SK-N-SH (cell line): ENCODE data around the gene SAMD8. TPM values are rescaled to one million over a fixed set of nuclear protein-coding genes. Genes with fewer than 3 reads are reported as not detected.

Source experiments
- CTCF ChIA-PET: fragments of 300-600, 350-600 bp; formaldehyde crosslinking; extraction: SDS; loops from one replicate; lab custom pipeline; 2021; lab: Yijun Ruan, JAX
- POLR2A ChIA-PET: fragments of 350-600 bp; sonication (Branson Sonifier 250); formaldehyde crosslinking; extraction: SDS; loops from one replicate; lab custom pipeline; 2020; ENCODE audit warnings: antibody characterized with exemption, inconsistent platforms; lab: Yijun Ruan, JAX
- DNase-seq: peaks from one replicate; pipeline ENCODE4 v3.0.0; 2012
- H2AFZ ChIP-seq: fragments of 200-600 bp; sonication (generic); 2 replicates; pipeline ENCODE4 v1.8.1; 2016; ENCODE audit warnings: antibody characterized with exemption, mild to moderate bottlenecking, low read depth
- H3F3A ChIP-seq: fragments of 200-600 bp; sonication (generic); replicated peaks from 2 replicates; pipeline ENCODE3; 2016; ENCODE audit warnings: antibody characterized with exemption, mild to moderate bottlenecking; ENCODE audit not compliant: insufficient read depth
- H3K27ac ChIP-seq, 2 experiments: fragments of 200-500 bp in 1 of 2; fragments of 200-600 bp in 1 of 2; sonication (Bioruptor generic) in 1 of 2; sonication (generic), shearing (Covaris generic) in 1 of 2; 2 replicates each; pipeline versions ENCODE4 v1.5.1 to v1.6.1; 2014 to 2016; ENCODE audit warnings: low read depth in 2 of 2, inconsistent platforms in 1 of 2, low read length in 1 of 2, mild to moderate bottlenecking in 1 of 2, mixed read lengths in 1 of 2
- H3K27me3 ChIP-seq: fragments of 200-600 bp; sonication (generic), shearing (Covaris generic); 2 replicates; pipeline ENCODE4 v1.6.1; 2016; ENCODE audit warnings: mixed run types; ENCODE audit not compliant: insufficient read depth
- H3K36me3 ChIP-seq, 2 experiments: fragments of 200-500 bp in 1 of 2; fragments of 200-600 bp in 1 of 2; sonication (Bioruptor generic) in 1 of 2; sonication (generic) in 1 of 2; replicated peaks in 1 of 2; 2 replicates each; pipeline versions ENCODE3 to v1.5.1; 2014 to 2016; ENCODE audit warnings: low read length in 1 of 2, mild to moderate bottlenecking in 1 of 2; ENCODE audit not compliant: insufficient read depth in 2 of 2, control insufficient read depth in 1 of 2
- H3K4me1 ChIP-seq, 2 experiments: fragments of 200-500 bp in 1 of 2; fragments of 200-600 bp in 1 of 2; sonication (Bioruptor generic) in 1 of 2; sonication (generic), shearing (Covaris generic) in 1 of 2; 2 replicates each; pipeline versions ENCODE4 v1.5.1 to v1.6.1; 2014 to 2016; ENCODE audit warnings: low read depth in 1 of 2, low read length in 1 of 2, mixed run types in 1 of 2; ENCODE audit not compliant: insufficient read depth in 2 of 2, control insufficient read depth in 1 of 2
- H3K4me2 ChIP-seq: fragments of 200-600 bp; sonication (generic), shearing (Covaris generic); 2 replicates; pipeline ENCODE4 v1.6.1; 2017; ENCODE audit warnings: mixed run types
- H3K4me3 ChIP-seq, 2 experiments: fragments of 200-500 bp in 1 of 2; fragments of 200-600 bp in 1 of 2; sonication (Bioruptor generic) in 1 of 2; sonication (generic), shearing (Covaris generic) in 1 of 2; 2 replicates each; pipeline versions ENCODE4 v1.5.1 to v1.8.1; 2014 to 2016; ENCODE audit warnings: low read depth in 2 of 2, inconsistent platforms in 1 of 2, low read length in 1 of 2, mild to moderate bottlenecking in 1 of 2, mixed read lengths in 1 of 2, moderate library complexity in 1 of 2
- H3K79me2 ChIP-seq: fragments of 200-600 bp; sonication (generic); 2 replicates; pipeline ENCODE4 v1.8.1; 2017; ENCODE audit warnings: mild to moderate bottlenecking; ENCODE audit not compliant: insufficient read depth
- H3K9ac ChIP-seq: fragments of 200-600 bp; sonication (generic); 2 replicates; pipeline ENCODE4 v1.6.1; 2017; ENCODE audit warnings: mixed run types
- H3K9me2 ChIP-seq: fragments of 200-600 bp; sonication (generic); 2 replicates; pipeline ENCODE4 v1.6.1; 2017; ENCODE audit warnings: mixed run types
- H3K9me3 ChIP-seq: fragments of 200-600 bp; sonication (generic); 2 replicates; pipeline ENCODE4 v1.6.1; 2017; ENCODE audit warnings: mixed run types, mild to moderate bottlenecking, moderate library complexity
- H4K20me1 ChIP-seq: fragments of 200-600 bp; sonication (generic); 2 replicates; pipeline ENCODE4 v1.6.1; 2017; ENCODE audit warnings: mild to moderate bottlenecking, mixed run types; ENCODE audit not compliant: insufficient read depth
- FOSL2 ChIP-seq: IDR thresholded peaks from 2 replicates; pipeline ENCODE4 v1.4.0; 2012; ENCODE audit warnings: low read depth, mild to moderate bottlenecking, moderate library complexity, borderline replicate concordance
- GABPA ChIP-seq: IDR thresholded peaks from 2 replicates; pipeline ENCODE4 v1.4.0; 2012; ENCODE audit warnings: low read depth, mild to moderate bottlenecking
- JUND ChIP-seq: IDR thresholded peaks from 2 replicates; pipeline ENCODE4 v1.4.0; 2012
- POLR2AphosphoS5 ChIP-seq: IDR thresholded peaks from 2 replicates; pipeline ENCODE4 v1.6.1; 2012; ENCODE audit warnings: low read depth, low read length
- RAD21 ChIP-seq: IDR thresholded peaks from 2 replicates; pipeline ENCODE4 v1.6.1; 2012; ENCODE audit warnings: mild to moderate bottlenecking, low read length
- RFX5 ChIP-seq: IDR thresholded peaks from 2 replicates; pipeline ENCODE4 v1.6.1; 2012; ENCODE audit warnings: mild to moderate bottlenecking, improper control_type of control experiment, low read length
- SIN3A ChIP-seq: IDR thresholded peaks from 2 replicates; pipeline ENCODE4 v1.6.1; 2012; ENCODE audit warnings: low read depth, mild to moderate bottlenecking, low read length, moderate library complexity, borderline replicate concordance
- SMC3 ChIP-seq: IDR thresholded peaks from 2 replicates; pipeline ENCODE4 v1.6.1; 2012; ENCODE audit warnings: low read depth, low read length, improper control_type of control experiment
- WGBS: methylation state at CpG from one replicate; pipeline ENCODE4 v1.1.6; 2017; ENCODE audit warnings: low lambda C conversion rate; 5-methylcytosine and 5-hydroxymethylcytosine counted together
- polyA plus RNA-seq, 3 experiments: library from polyadenylated mRNA; depleted of rRNA; stranded (reverse); fragments of >200 nt; gene quantifications; 2 replicates each; pipeline ENCODE4 v1.2.3, GENCODE V29; 2012
- TF ChIP-seq, protein P1 (sequence below): fragments of 200-600 bp; sonication (generic); IDR thresholded peaks from 2 replicates; pipeline ENCODE4 v1.6.1; 2017; ENCODE audit warnings: antibody characterized with exemption, mild to moderate bottlenecking, moderate library complexity

The SAMD8 gene
- polyA plus RNA-seq, 1 of the 3 experiments (the other 2 are of a cell fraction): 9.7 TPM

- no peak overlapping the region for H3K27ac ChIP-seq
- no peaks in the 10 kb centered on the region for H3K27me3 ChIP-seq
- CTCF ChIA-PET: interaction anchor here (5.7 kb wide), 1 partner anchor 851 kb away, joined by 70 read pairs; no protein-coding TSS in a partner anchor
- no peaks in the 10 kb centered on the region for H3K9me3 ChIP-seq
- H3K9ac ChIP-seq: no peak overlapping the region
- H3K4me1 ChIP-seq: peaks cover 0 to 3% of the 10 kb centered on the region in 2 experiments; a peak in 1 of 4 replicates
- no peaks in the 10 kb centered on the region for H3F3A ChIP-seq
- no peaks in the 10 kb centered on the region for H4K20me1 ChIP-seq
- H2AFZ ChIP-seq: no peak overlapping the region
- H3K4me2 ChIP-seq: no peak overlapping the region
- H3K36me3 ChIP-seq: no peaks in the 10 kb centered on the region
- no peak overlapping the region for H3K4me3 ChIP-seq
- TF ChIP-seq GABPA (no peak), JUND (no peak), SIN3A (no peak), FOSL2 (no peak), RFX5 (no peak)
- TF ChIP-seq, protein P1, sequence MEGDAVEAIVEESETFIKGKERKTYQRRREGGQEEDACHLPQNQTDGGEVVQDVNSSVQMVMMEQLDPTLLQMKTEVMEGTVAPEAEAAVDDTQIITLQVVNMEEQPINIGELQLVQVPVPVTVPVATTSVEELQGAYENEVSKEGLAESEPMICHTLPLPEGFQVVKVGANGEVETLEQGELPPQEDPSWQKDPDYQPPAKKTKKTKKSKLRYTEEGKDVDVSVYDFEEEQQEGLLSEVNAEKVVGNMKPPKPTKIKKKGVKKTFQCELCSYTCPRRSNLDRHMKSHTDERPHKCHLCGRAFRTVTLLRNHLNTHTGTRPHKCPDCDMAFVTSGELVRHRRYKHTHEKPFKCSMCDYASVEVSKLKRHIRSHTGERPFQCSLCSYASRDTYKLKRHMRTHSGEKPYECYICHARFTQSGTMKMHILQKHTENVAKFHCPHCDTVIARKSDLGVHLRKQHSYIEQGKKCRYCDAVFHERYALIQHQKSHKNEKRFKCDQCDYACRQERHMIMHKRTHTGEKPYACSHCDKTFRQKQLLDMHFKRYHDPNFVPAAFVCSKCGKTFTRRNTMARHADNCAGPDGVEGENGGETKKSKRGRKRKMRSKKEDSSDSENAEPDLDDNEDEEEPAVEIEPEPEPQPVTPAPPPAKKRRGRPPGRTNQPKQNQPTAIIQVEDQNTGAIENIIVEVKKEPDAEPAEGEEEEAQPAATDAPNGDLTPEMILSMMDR: no peak
- no peak for DNase-seq
- POLR2A ChIA-PET: no interaction called here
- no peaks in the 10 kb centered on the region for H3K79me2 ChIP-seq
- no peaks in the 10 kb centered on the region for H3K9me2 ChIP-seq
Measured at GRCh38 chr10:75096749-75097148, 14.7 kb upstream of the SAMD8 start.

- Histone ChIP-seq H3K36me3 (no peaks in the 10 kb centered on the region), H3K4me3 (no peak overlapping the region), H2AFZ (no peak overlapping the region)
Measured at GRCh38 chr10:75097666-75098285, 13.7 kb upstream of the SAMD8 start.

More at GRCh38 chr10:75097666-75098285, 13.7 kb upstream of the SAMD8 start:
- DNase-seq: no peak
- Histone ChIP-seq H3K4me1 (peaks cover 0 to 3% of the 10 kb centered on the region in 2 experiments; a peak in 1 of 4 replicates), H3F3A (no peaks in the 10 kb centered on the region), H3K4me2 (no peak overlapping the region), H3K79me2 (no peaks in the 10 kb centered on the region), H3K9ac (no peak overlapping the region), H3K9me2 (no peaks in the 10 kb centered on the region), H4K20me1 (no peaks in the 10 kb centered on the region), H3K9me3 (no peaks in the 10 kb centered on the region), H3K27me3 (no peaks in the 10 kb centered on the region), H3K27ac (no peak overlapping the region)
- 93% methylated on average over 8 of the region's 11 CpGs for WGBS
- no peak for TF ChIP-seq POLR2AphosphoS5
- peak; percentile 29; the same call in 1 of the 2 replicates for TF ChIP-seq SMC3
- peak; percentile 51 for TF ChIP-seq RAD21
- TF ChIP-seq, protein P1: peak; percentile 34
- POLR2A ChIA-PET: interaction anchor here (1.3 kb wide), 1 partner anchor 272 kb away, joined by 3 read pairs; no protein-coding TSS in a partner anchor
- CTCF ChIA-PET: interaction anchor here (0.6 to 5.7 kb wide), 13 partner anchors 9 to 1211 kb away, joined by 3 to 70 read pairs (median 3); partner anchors contain the start of gene COMTD1
